ENCODE measurements around the gene HELQ.
A peak's percentile ranks its signal among the peaks of the same experiment; 100 is the strongest.

Gene HELQ

GRCh38 chr4:83489711-83490326 is 34.2 kb upstream of the HELQ start:
- Histone ChIP-seq H3K4me3 (IDR thresholded peaks at IDR 0.05; ENCODE audit: insufficient read depth, low read depth, low read length) (no peak overlapping the region), H3K4me1 (ENCODE audit: low read depth, poor library complexity, severe bottlenecking) (peaks cover 9% of the 10 kb centered on the region), H3K79me2 (ENCODE audit: insufficient read depth, low read depth) (no peaks in the 10 kb centered on the region), H3K36me3 (ENCODE audit: insufficient read depth) (no peaks in the 10 kb centered on the region), H3K27me3 (ENCODE audit: insufficient read depth, low read depth) (no peaks in the 10 kb centered on the region), H2AFZ (ENCODE audit: low read depth) (peak overlapping the region; percentile 10; the same call in 1 of the 2 replicates), H4K20me1 (ENCODE audit: insufficient read depth) (no peaks in the 10 kb centered on the region), H3K4me2 (no peak overlapping the region), H3K9ac (no peak overlapping the region), H3K27ac (no peak overlapping the region)
- TF ChIP-seq CTCF (conservative IDR thresholded peaks at IDR 0.05; ENCODE audit: low read depth, low read length): no peak

GRCh38 chr4:83486457-83487129 is 31.0 kb upstream of the HELQ start:
- Histone ChIP-seq H3K36me3 (ENCODE audit: insufficient read depth) (no peaks in the 10 kb centered on the region), H3K4me1 (ENCODE audit: low read depth, poor library complexity, severe bottlenecking) (peaks cover 20% of the 10 kb centered on the region), H3K9ac (no peak overlapping the region), H3K4me3 (IDR thresholded peaks at IDR 0.05; ENCODE audit: insufficient read depth, low read depth, low read length) (no peak overlapping the region), H3K27me3 (ENCODE audit: insufficient read depth, low read depth) (no peaks in the 10 kb centered on the region), H3K4me2 (no peak overlapping the region), H3K79me2 (ENCODE audit: insufficient read depth, low read depth) (no peaks in the 10 kb centered on the region), H2AFZ (ENCODE audit: low read depth) (no peak overlapping the region), H3K27ac (no peak overlapping the region), H4K20me1 (ENCODE audit: insufficient read depth) (no peaks in the 10 kb centered on the region)
- TF ChIP-seq CTCF (conservative IDR thresholded peaks at IDR 0.05; ENCODE audit: low read depth, low read length): no peak

- peak within 1 kb of the TSS; percentile 49 for H3K27ac ChIP-seq
- peak within 1 kb of the TSS; percentile 96 for H2AFZ ChIP-seq (ENCODE audit: low read depth)
Measured at GRCh38 chr4:83484500-83485461, 29.2 kb upstream of the HELQ start, which contains the start of gene ABRAXAS1. Gene ABRAXAS1 (minus strand): TSS chr4:83485100. CDS start chr4:83485072, 28 bp downstream.

More at GRCh38 chr4:83484500-83485461, 29.2 kb upstream of the HELQ start, which contains the start of gene ABRAXAS1:
- no peak for TF ChIP-seq CTCF (conservative IDR thresholded peaks at IDR 0.05; ENCODE audit: low read depth, low read length)
- Histone ChIP-seq H3K9ac (peak within 1 kb of the TSS; percentile 60), H3K36me3 (ENCODE audit: insufficient read depth) (no peaks in the 10 kb centered on the region), H3K4me1 (ENCODE audit: low read depth, poor library complexity, severe bottlenecking) (peaks cover 18% of the 10 kb centered on the region), H4K20me1 (ENCODE audit: insufficient read depth) (no peaks in the 10 kb centered on the region), H3K4me3 (IDR thresholded peaks at IDR 0.05; ENCODE audit: insufficient read depth, low read depth, low read length) (no peak within 1 kb of the TSS), H3K79me2 (ENCODE audit: insufficient read depth, low read depth) (no peaks in the 10 kb centered on the region), H3K27me3 (ENCODE audit: insufficient read depth, low read depth) (no peaks in the 10 kb centered on the region), H3K4me2 (peak within 1 kb of the TSS; percentile 98)
